Nucleus accumbens (tissue), 56 donors: Measurements from ENCODE around the gene HSP90AB1.

Experiments used
- DNase-seq, 56 donors: peaks; one replicate each; lab custom pipeline; 2025; lab: John Stamatoyannopoulos, UW

HSP90AB1 gene

GRCh38 chr6:44265007-44265721 is 18.3 kb downstream of the HSP90AB1 start, which contains the start of gene NFKBIE:
TSS of gene NFKBIE (minus strand) at chr6:44265551. CDS start at chr6:44265346, 205 bp downstream.
- peak; percentile 41 to 96 (median 85) for DNase-seq

- DNase-seq, result no peak
Measured at GRCh38 chr6:44265722-44266233, 18.9 kb downstream of the HSP90AB1 start.

- no peak for DNase-seq
Measured at GRCh38 chr6:44266347-44266746, 19.4 kb downstream of the HSP90AB1 start.

GRCh38 chr6:44267252-44267651 is 20.4 kb downstream of the HSP90AB1 start:
- DNase-seq, result no peak

GRCh38 chr6:44268095-44268628 is 21.3 kb downstream of the HSP90AB1 start:
- DNase-seq, result peak in 39 of 56 donors; percentile 8 to 80 (median 33)

GRCh38 chr6:44269178-44269920 is 22.4 kb downstream of the HSP90AB1 start:
- no peak for DNase-seq

GRCh38 chr6:44269921-44270525 is 23.1 kb downstream of the HSP90AB1 start, which contains the start of gene TMEM151B:
TSS of gene TMEM151B (plus strand) at chr6:44270450. CDS start at chr6:44270743, 293 bp downstream.
- peak in 25 of 56 donors; percentile 13 to 68 (median 31) for DNase-seq

- DNase-seq, result peak in 3 of 56 donors; percentile 11 to 64 (median 27)
Measured at GRCh38 chr6:44270526-44271405, 23.9 kb downstream of the HSP90AB1 start.

GRCh38 chr6:44271406-44271723 is 24.5 kb downstream of the HSP90AB1 start:
- no peak for DNase-seq

- no peak for DNase-seq
Measured at GRCh38 chr6:44271914-44272313, 25.0 kb downstream of the HSP90AB1 start.

GRCh38 chr6:44272529-44272928 is 25.6 kb downstream of the HSP90AB1 start:
- no peak for DNase-seq

GRCh38 chr6:44272999-44273566 is 26.2 kb downstream of the HSP90AB1 start:
- no peak for DNase-seq

- no peak for DNase-seq
Measured at GRCh38 chr6:44273617-44274016, 26.7 kb downstream of the HSP90AB1 start.

GRCh38 chr6:44275271-44275748 is 28.4 kb downstream of the HSP90AB1 start:
- DNase-seq, result no peak

- DNase-seq, result no peak
Measured at GRCh38 chr6:44275749-44276648, 29.1 kb downstream of the HSP90AB1 start.

- no peak for DNase-seq
Measured at GRCh38 chr6:44276667-44277640, 30.1 kb downstream of the HSP90AB1 start.

- DNase-seq, result no peak
Measured at GRCh38 chr6:44277763-44278162, 30.9 kb downstream of the HSP90AB1 start.
